ENCODE results near the gene TTYH3. TPM values are rescaled to one million over a fixed set of nuclear protein-coding genes. Genes with fewer than 3 reads are reported as not detected.

TTYH3 gene
- total RNA-seq, 2 experiments from 2014 or later = 26.8 to 27.2 TPM

- no peaks in the 10 kb centered on the region for H3K36me3 Mint-ChIP-seq
- no peak overlapping the region for H3K4me3 Mint-ChIP-seq
- no peaks in the 10 kb centered on the region for H3K27me3 Mint-ChIP-seq
- no peaks in the 10 kb centered on the region for H3K9me3 Mint-ChIP-seq
- DNase-seq = no peak
- H3K27ac Mint-ChIP-seq = no peak overlapping the region
- H3K4me1 Mint-ChIP-seq = peaks cover 17% of the 10 kb centered on the region
Observed at GRCh38 chr7:2644220-2644561, 12.4 kb downstream of the TTYH3 start.

- DNase-seq = no peak
- Mint-ChIP-seq H3K27ac (peak overlapping the region; percentile 90), H3K27me3 (no peaks in the 10 kb centered on the region), H3K9me3 (no peaks in the 10 kb centered on the region), H3K4me1 (peaks cover 17% of the 10 kb centered on the region), H3K36me3 (no peaks in the 10 kb centered on the region), H3K4me3 (peak overlapping the region; percentile 68)
Observed at GRCh38 chr7:2644562-2645273, 12.9 kb downstream of the TTYH3 start.

GRCh38 chr7:2645274-2645868 is 13.6 kb downstream of the TTYH3 start:
- Mint-ChIP-seq H3K27me3 (no peaks in the 10 kb centered on the region), H3K4me3 (peak overlapping the region; percentile 68), H3K27ac (peak overlapping the region; percentile 90)

GRCh38 chr7:2646336-2646679 is 14.5 kb downstream of the TTYH3 start:
- no peak for DNase-seq
- Mint-ChIP-seq H3K9me3 (no peaks in the 10 kb centered on the region), H3K36me3 (no peaks in the 10 kb centered on the region), H3K27ac (no peak overlapping the region), H3K4me1 (peaks cover 17% of the 10 kb centered on the region), H3K4me3 (no peak overlapping the region), H3K27me3 (no peaks in the 10 kb centered on the region)

More at GRCh38 chr7:2645274-2645868, 13.6 kb downstream of the TTYH3 start:
- peaks cover 17% of the 10 kb centered on the region for H3K4me1 Mint-ChIP-seq
- H3K9me3 Mint-ChIP-seq = no peaks in the 10 kb centered on the region
- peak; percentile 73 for DNase-seq
- no peaks in the 10 kb centered on the region for H3K36me3 Mint-ChIP-seq

GRCh38 chr7:2646680-2647571 is 15.1 kb downstream of the TTYH3 start:
- no peak for DNase-seq
- Mint-ChIP-seq H3K27ac (no peak overlapping the region), H3K4me3 (no peak overlapping the region), H3K36me3 (no peaks in the 10 kb centered on the region), H3K27me3 (no peaks in the 10 kb centered on the region), H3K4me1 (peaks cover 17% of the 10 kb centered on the region), H3K9me3 (no peaks in the 10 kb centered on the region)

GRCh38 chr7:2647594-2648172 is 15.9 kb downstream of the TTYH3 start:
- DNase-seq = no peak
- Mint-ChIP-seq H3K27me3 (no peaks in the 10 kb centered on the region), H3K27ac (no peak overlapping the region), H3K4me3 (no peak overlapping the region), H3K36me3 (no peaks in the 10 kb centered on the region), H3K9me3 (no peaks in the 10 kb centered on the region), H3K4me1 (peaks cover 17% of the 10 kb centered on the region)

GRCh38 chr7:2649139-2649838 is 17.5 kb downstream of the TTYH3 start:
- Mint-ChIP-seq H3K9me3 (no peaks in the 10 kb centered on the region), H3K27me3 (no peaks in the 10 kb centered on the region), H3K4me3 (no peak overlapping the region), H3K36me3 (no peaks in the 10 kb centered on the region), H3K4me1 (peaks cover 17% of the 10 kb centered on the region), H3K27ac (no peak overlapping the region)
- no peak for DNase-seq

- Mint-ChIP-seq H3K27ac (no peak overlapping the region), H3K36me3 (no peaks in the 10 kb centered on the region), H3K27me3 (no peaks in the 10 kb centered on the region), H3K4me3 (no peak overlapping the region), H3K4me1 (peaks cover 11% of the 10 kb centered on the region), H3K9me3 (no peaks in the 10 kb centered on the region)
- no peak for DNase-seq
Observed at GRCh38 chr7:2649991-2650390, 18.2 kb downstream of the TTYH3 start.

GRCh38 chr7:2650451-2650850 is 18.7 kb downstream of the TTYH3 start:
- Mint-ChIP-seq H3K27me3 (no peaks in the 10 kb centered on the region), H3K4me1 (peaks cover 7% of the 10 kb centered on the region), H3K4me3 (no peak overlapping the region), H3K36me3 (no peaks in the 10 kb centered on the region), H3K9me3 (no peaks in the 10 kb centered on the region), H3K27ac (no peak overlapping the region)
- DNase-seq = no peak

- Mint-ChIP-seq H3K27ac (no peak overlapping the region), H3K36me3 (no peaks in the 10 kb centered on the region), H3K4me1 (no peaks in the 10 kb centered on the region), H3K9me3 (no peaks in the 10 kb centered on the region), H3K27me3 (no peaks in the 10 kb centered on the region), H3K4me3 (no peak overlapping the region)
- DNase-seq = no peak
Observed at GRCh38 chr7:2651336-2651735, 19.6 kb downstream of the TTYH3 start.

- Mint-ChIP-seq H3K27me3 (no peaks in the 10 kb centered on the region), H3K4me3 (no peak overlapping the region), H3K36me3 (no peaks in the 10 kb centered on the region), H3K9me3 (no peaks in the 10 kb centered on the region), H3K4me1 (no peaks in the 10 kb centered on the region), H3K27ac (no peak overlapping the region)
- DNase-seq = no peak
Observed at GRCh38 chr7:2651847-2652735, 20.3 kb downstream of the TTYH3 start.

GRCh38 chr7:2652736-2653060 is 20.9 kb downstream of the TTYH3 start:
- Mint-ChIP-seq H3K27me3 (no peaks in the 10 kb centered on the region), H3K9me3 (no peaks in the 10 kb centered on the region), H3K27ac (no peak overlapping the region), H3K36me3 (no peaks in the 10 kb centered on the region), H3K4me3 (no peak overlapping the region), H3K4me1 (no peaks in the 10 kb centered on the region)
- DNase-seq = no peak

- no peak for DNase-seq
- Mint-ChIP-seq H3K27ac (no peak overlapping the region), H3K36me3 (no peaks in the 10 kb centered on the region), H3K4me1 (no peaks in the 10 kb centered on the region), H3K9me3 (no peaks in the 10 kb centered on the region), H3K4me3 (no peak overlapping the region), H3K27me3 (no peaks in the 10 kb centered on the region)
Observed at GRCh38 chr7:2654059-2654458, 22.3 kb downstream of the TTYH3 start.
